NCI-H345 (cell line): ENCODE data around the gene PRPF19.

Experiments used
- DNase-seq: peaks from one replicate; lab custom pipeline; 2025; lab: John Stamatoyannopoulos, UW

PRPF19 gene

GRCh38 chr11:60841797-60842667 lies 64.4 kb downstream of the PRPF19 start, which contains the start of gene CCDC86:
Gene CCDC86, plus strand, starts transcription at chr11:60842113. Its CDS starts 12 bp downstream, at chr11:60842125.
- DNase-seq, result peak; percentile 94
